HCT116 (cell line): ENCODE results near the gene ETNK1. TPM values are rescaled to one million over a fixed set of nuclear protein-coding genes. Genes with fewer than 3 reads are reported as not detected.

Experiments used
- ATAC-seq: fragments of 200-7000 bp; cut with Tn5 transposase; 2 replicates; pipeline ENCODE4 v1.9.1; 2020; ENCODE audit warnings: mild to moderate bottlenecking, moderate library complexity
- BruUV-seq: library from RNA; stranded (reverse); fragments of 400-500 nt; replicated peaks from 2 replicates; lab custom pipeline; 2021; lab: Mats Ljungman, UMichigan
- CTCF ChIA-PET: fragments of 300-600 bp; sonication (Branson Sonifier 250); formaldehyde crosslinking; loops from one replicate; lab custom pipeline; 2021; ENCODE audit warnings: antibody characterized with exemption; lab: Charles Lee
- POLR2A ChIA-PET: fragments of 300-600, 350-600 bp; sonication (Branson Sonifier 250); formaldehyde crosslinking; loops from one replicate; lab custom pipeline; 2021; ENCODE audit warnings: antibody characterized with exemption; lab: Charles Lee
- RAD21 ChIA-PET, 2 experiments: fragments of 300-600 bp; sonication (Branson Sonifier 250); formaldehyde crosslinking; loops; one replicate each; lab custom pipeline; 2023; ENCODE audit warnings: low total read pairs in 2 of 2; ENCODE audit not compliant: uncharacterized antibody in 2 of 2, unreplicated experiment in 2 of 2, low non-redundant PET in 1 of 2; lab: Charles Lee
- DNase-seq: peaks from one replicate; pipeline ENCODE4 v3.0.0-alpha.2; 2010; ENCODE audit warnings: low read depth, low spot score
- H2AFZ ChIP-seq: fragments of 200-600 bp; shearing (Covaris generic), sonication (generic); 2 replicates; pipeline ENCODE4 v1.6.1; 2017; ENCODE audit warnings: low read depth, mixed run types, mixed read lengths, antibody characterized with exemption, low read length; ENCODE audit not compliant: poor library complexity, severe bottlenecking
- H3K27ac ChIP-seq: 2 replicates; pipeline ENCODE4 v1.5.1; 2012; ENCODE audit warnings: low read depth, low read length
- H3K27me3 ChIP-seq: fragments of 200-600 bp; sonication (generic); 2 replicates; pipeline ENCODE4 v1.6.1; 2016; ENCODE audit warnings: mixed run types, low read length, mixed read lengths; ENCODE audit not compliant: insufficient read depth
- H3K36me3 ChIP-seq, 2 experiments: fragments of 200-500 bp in 1 of 2; fragments of 200-600 bp in 1 of 2; sonication (Bioruptor generic) in 1 of 2; sonication (generic) in 1 of 2; 2 replicates each; pipeline versions ENCODE4 v1.5.1 to v1.6.1; 2014 to 2016; ENCODE audit warnings: low read length in 2 of 2, inconsistent platforms in 1 of 2, mixed read lengths in 1 of 2, mixed run types in 1 of 2; ENCODE audit not compliant: insufficient read depth in 2 of 2, control insufficient read depth in 1 of 2
- H3K4me1 ChIP-seq, 2 experiments: fragments of 200-600 bp in 1 of 2; sonication (generic) in 1 of 2; 2 replicates each; pipeline versions ENCODE4 v1.5.1 to v1.6.1; 2012 to 2017; ENCODE audit warnings: low read length in 2 of 2, inconsistent platforms in 1 of 2, mild to moderate bottlenecking in 1 of 2, mixed read lengths in 1 of 2, mixed run types in 1 of 2, moderate library complexity in 1 of 2; ENCODE audit not compliant: insufficient read depth in 2 of 2, control insufficient read depth in 1 of 2
- H3K4me2 ChIP-seq: fragments of 200-600 bp; sonication (generic); 2 replicates; pipeline ENCODE4 v1.6.1; 2017; ENCODE audit warnings: mixed run types, low read length, mixed read lengths
- H3K4me3 ChIP-seq, 2 experiments: fragments of 200-600 bp in 1 of 2; sonication (generic) in 1 of 2; replicated peaks in 1 of 2; 2 replicates each; pipeline ENCODE4 v1.5.1; 2011 to 2016; ENCODE audit warnings: low read length in 2 of 2, control low read depth in 1 of 2, low read depth in 1 of 2, mild to moderate bottlenecking in 1 of 2, mixed read lengths in 1 of 2, mixed run types in 1 of 2
- H3K79me2 ChIP-seq: fragments of 200-600 bp; sonication (generic); 2 replicates; pipeline ENCODE4 v1.6.1; 2017; ENCODE audit warnings: mild to moderate bottlenecking, mixed run types, low read length, moderate library complexity, mixed read lengths; ENCODE audit not compliant: insufficient read depth
- H3K9ac ChIP-seq: fragments of 200-600 bp; sonication (generic); 2 replicates; pipeline ENCODE4 v1.6.1; 2016; ENCODE audit warnings: low read length, mixed read lengths
- H3K9me2 ChIP-seq: fragments of 200-600 bp; sonication (generic), shearing (Covaris generic); 2 replicates; pipeline ENCODE4 v1.6.1; 2017; ENCODE audit warnings: mixed run types, mild to moderate bottlenecking, moderate library complexity; ENCODE audit not compliant: insufficient read depth
- H3K9me3 ChIP-seq, 2 experiments: fragments of 200-500 bp in 1 of 2; fragments of 200-600 bp in 1 of 2; sonication (Bioruptor generic) in 1 of 2; sonication (generic) in 1 of 2; 2 replicates each; pipeline ENCODE4 v1.6.1; 2014 to 2017; ENCODE audit warnings: low read length in 2 of 2, mixed read lengths in 2 of 2, inconsistent platforms in 1 of 2, low read depth in 1 of 2, mild to moderate bottlenecking in 1 of 2, mixed run types in 1 of 2, moderate library complexity in 1 of 2; ENCODE audit not compliant: control insufficient read depth in 1 of 2, insufficient read depth in 1 of 2
- H4K20me1 ChIP-seq: fragments of 200-600 bp; sonication (generic), shearing (Covaris generic); 2 replicates; pipeline ENCODE4 v1.6.1; 2017; ENCODE audit warnings: mixed run types, mild to moderate bottlenecking, moderate library complexity; ENCODE audit not compliant: insufficient read depth
- CEBPB ChIP-seq: IDR thresholded peaks from 2 replicates; pipeline ENCODE4 v1.6.1; 2012; ENCODE audit warnings: low read depth
- CTCF ChIP-seq, 3 experiments: fragments of 200-600 bp in 1 of 3; sonication (generic) in 1 of 3; IDR thresholded peaks in 2 of 3; conservative IDR thresholded peaks in 1 of 3; 2 replicates each; pipeline ENCODE4 v1.5.1; 2012 to 2017; ENCODE audit warnings: low read depth in 2 of 3, low read length in 2 of 3, antibody characterized with exemption in 1 of 3, borderline replicate concordance in 1 of 3, control low read depth in 1 of 3, mild to moderate bottlenecking in 1 of 3, mixed read lengths in 1 of 3, mixed run types in 1 of 3, moderate library complexity in 1 of 3; ENCODE audit not compliant: insufficient read depth in 1 of 3
- EGR1 ChIP-seq: IDR thresholded peaks from 2 replicates; pipeline ENCODE4 v1.6.1; 2012; ENCODE audit warnings: low read depth
- ELF1 ChIP-seq: IDR thresholded peaks from 2 replicates; pipeline ENCODE4 v1.6.1; 2012; ENCODE audit warnings: low read depth, borderline replicate concordance
- EZH2 ChIP-seq: fragments of 200-600 bp; sonication (generic); IDR thresholded peaks from 2 replicates; pipeline ENCODE4 v1.6.1; 2017; ENCODE audit warnings: antibody characterized with exemption, mixed run types
- EZH2phosphoT487 ChIP-seq: fragments of 200-600 bp; IDR thresholded peaks from 2 replicates; pipeline ENCODE4 v1.6.1; 2018; ENCODE audit warnings: antibody characterized with exemption, borderline replicate concordance
- POLR2AphosphoS5 ChIP-seq: IDR thresholded peaks from 2 replicates; pipeline ENCODE4 v1.6.1; 2011; ENCODE audit warnings: mild to moderate bottlenecking, low read depth, low read length, moderate library complexity
- RAD21 ChIP-seq: IDR thresholded peaks from 2 replicates; pipeline ENCODE4 v1.6.1; 2012; ENCODE audit warnings: low read depth, mild to moderate bottlenecking
- SP1 ChIP-seq: IDR thresholded peaks from 2 replicates; pipeline ENCODE4 v1.6.1; 2012; ENCODE audit warnings: low read depth
- SRF ChIP-seq: IDR thresholded peaks from 2 replicates; pipeline ENCODE4 v1.6.1; 2012; ENCODE audit warnings: low read depth
- TCF7L2 ChIP-seq: IDR thresholded peaks from 2 replicates; pipeline ENCODE4 v1.7.0; 2011; ENCODE audit warnings: borderline replicate concordance, inconsistent platforms; ENCODE audit not compliant: insufficient read depth, insufficient read length; ENCODE audit errors: extremely low read depth
- ZBTB33 ChIP-seq: IDR thresholded peaks from 2 replicates; pipeline ENCODE4 v1.6.1; 2011; ENCODE audit warnings: mild to moderate bottlenecking, low read length, moderate library complexity; ENCODE audit not compliant: insufficient replicate concordance; ENCODE audit errors: extremely low read depth
- ZFX ChIP-seq: fragments of 450-650 bp; IDR thresholded peaks from 2 replicates; pipeline ENCODE4 v1.6.1; 2017
- ZNF274 ChIP-seq: fragments of 200-500 bp; sonication (Bioruptor generic); IDR thresholded peaks from 2 replicates; pipeline ENCODE4 v1.6.1; 2014; ENCODE audit warnings: mild to moderate bottlenecking, low read depth, low read length, inconsistent platforms
- intact Hi-C: fragments of 100-400 bp; cut with micrococcal nuclease; formaldehyde crosslinking; loops from 2 replicates; pipeline ENCODE4 v1.10.0; 2022
- total RNA-seq: library from RNA; stranded (reverse); gene quantifications from one replicate; pipeline ENCODE4 v1.2.1, GENCODE V29; 2021; ENCODE audit not compliant: unreplicated experiment
- TF ChIP-seq, protein P1 (sequence below): IDR thresholded peaks from 2 replicates; pipeline ENCODE4 v1.6.1; 2012

Gene ETNK1
- total RNA-seq, 1 experiment from 2014 or later = 83.6 TPM

DNA sequence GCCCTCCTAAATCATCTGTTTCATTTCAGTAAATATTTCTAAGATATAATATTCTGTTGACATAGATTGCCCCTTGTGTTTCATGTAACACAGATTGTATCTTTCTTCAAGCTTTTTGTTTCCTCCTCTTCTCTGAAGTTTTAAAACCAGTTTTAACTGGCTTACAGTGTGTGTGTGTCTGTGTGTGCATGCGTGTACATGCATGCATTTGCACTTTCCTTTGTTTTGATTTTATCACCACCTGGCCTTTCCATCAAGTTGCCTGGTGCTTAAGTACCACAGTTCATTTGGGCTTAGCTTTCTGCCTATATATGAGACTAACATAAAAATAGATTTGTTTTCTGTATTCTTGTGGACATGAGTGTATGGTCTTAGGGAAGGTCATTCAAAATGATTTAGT, 31.9 kb downstream of the ETNK1 start:
- peaks cover 0 to 6% of the 10 kb centered on the region in 2 experiments; a peak in 1 of 4 replicates for H3K36me3 ChIP-seq
- no peaks in the 10 kb centered on the region for H3K4me1 ChIP-seq
- no TSS peak for BruUV-seq
- no peak overlapping the region for H3K4me3 ChIP-seq
- no peaks in the 10 kb centered on the region for H3K27me3 ChIP-seq
- no peak for DNase-seq
- no peaks in the 10 kb centered on the region for H3K9me3 ChIP-seq
- no peak overlapping the region for H3K27ac ChIP-seq
- no peak overlapping the region for H2AFZ ChIP-seq
- no peak for ATAC-seq
- no peak overlapping the region for H3K9ac ChIP-seq
- no peak overlapping the region for H3K4me2 ChIP-seq
- TF ChIP-seq, protein P1, sequence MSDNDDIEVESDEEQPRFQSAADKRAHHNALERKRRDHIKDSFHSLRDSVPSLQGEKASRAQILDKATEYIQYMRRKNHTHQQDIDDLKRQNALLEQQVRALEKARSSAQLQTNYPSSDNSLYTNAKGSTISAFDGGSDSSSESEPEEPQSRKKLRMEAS = no peak
- no peak for TF ChIP-seq SP1
- no peak for TF ChIP-seq RAD21
- no peak for TF ChIP-seq TCF7L2
- no peak for TF ChIP-seq EGR1
- TF ChIP-seq POLR2AphosphoS5 = no peak
- intact Hi-C loops = no loop called here
- POLR2A ChIA-PET = no interaction called here
- H3K79me2 ChIP-seq = peaks cover 64% of the 10 kb centered on the region
- no peaks in the 10 kb centered on the region for H3K9me2 ChIP-seq
- CTCF ChIA-PET = no interaction called here
- peaks cover 8% of the 10 kb centered on the region; the same call in 1 of the 2 replicates for H4K20me1 ChIP-seq
- RAD21 ChIA-PET = no interaction called here

- DNase-seq = no peak
- ChIA-PET RAD21 (no interaction called here), CTCF (no interaction called here), POLR2A (no interaction called here)
- Histone ChIP-seq H3K9me2 (no peaks in the 10 kb centered on the region), H3K4me2 (no peak overlapping the region), H3K27ac (no peak overlapping the region), H3K4me3 (no peak overlapping the region), H4K20me1 (peaks cover 6% of the 10 kb centered on the region; the same call in 1 of the 2 replicates), H3K9me3 (no peaks in the 10 kb centered on the region), H2AFZ (no peak overlapping the region), H3K27me3 (no peaks in the 10 kb centered on the region), H3K36me3 (peaks cover 3 to 6% of the 10 kb centered on the region in 2 experiments; a peak in 1 of 4 replicates), H3K79me2 (peaks cover 57% of the 10 kb centered on the region), H3K4me1 (no peaks in the 10 kb centered on the region), H3K9ac (no peak overlapping the region)
- intact Hi-C loops = no loop called here
- ATAC-seq = no peak
- no TSS peak for BruUV-seq
- TF ChIP-seq POLR2AphosphoS5 (no peak), ZNF274 (no peak), SP1 (no peak), EZH2phosphoT487 (no peak), EZH2 (no peak), ZFX (no peak), SRF (no peak), ELF1 (no peak), CEBPB (no peak), CTCF (IDR thresholded peaks at IDR 0.05 in 2 of 3, conservative IDR thresholded peaks at IDR 0.05 in 1 of 3; ENCODE audit: borderline replicate concordance in 1 of 3, insufficient read depth in 1 of 3, low read depth in 2 of 3, low read length in 2 of 3) (no peak), ZBTB33 (no peak)
- TF ChIP-seq, protein P1 = no peak
Observed at GRCh38 chr12:22657538-22657937, 32.6 kb downstream of the ETNK1 start.
